Putamen (tissue), 1 donor: ENCODE data around the gene PDCL3.
A peak's percentile ranks its signal among the peaks of the same experiment; 100 is the strongest.

Experiments
- DNase-seq: peaks from one replicate; pipeline ENCODE4 v3.0.0-alpha.2; 2016; ENCODE audit warnings: low spot score

Gene PDCL3

DNA sequence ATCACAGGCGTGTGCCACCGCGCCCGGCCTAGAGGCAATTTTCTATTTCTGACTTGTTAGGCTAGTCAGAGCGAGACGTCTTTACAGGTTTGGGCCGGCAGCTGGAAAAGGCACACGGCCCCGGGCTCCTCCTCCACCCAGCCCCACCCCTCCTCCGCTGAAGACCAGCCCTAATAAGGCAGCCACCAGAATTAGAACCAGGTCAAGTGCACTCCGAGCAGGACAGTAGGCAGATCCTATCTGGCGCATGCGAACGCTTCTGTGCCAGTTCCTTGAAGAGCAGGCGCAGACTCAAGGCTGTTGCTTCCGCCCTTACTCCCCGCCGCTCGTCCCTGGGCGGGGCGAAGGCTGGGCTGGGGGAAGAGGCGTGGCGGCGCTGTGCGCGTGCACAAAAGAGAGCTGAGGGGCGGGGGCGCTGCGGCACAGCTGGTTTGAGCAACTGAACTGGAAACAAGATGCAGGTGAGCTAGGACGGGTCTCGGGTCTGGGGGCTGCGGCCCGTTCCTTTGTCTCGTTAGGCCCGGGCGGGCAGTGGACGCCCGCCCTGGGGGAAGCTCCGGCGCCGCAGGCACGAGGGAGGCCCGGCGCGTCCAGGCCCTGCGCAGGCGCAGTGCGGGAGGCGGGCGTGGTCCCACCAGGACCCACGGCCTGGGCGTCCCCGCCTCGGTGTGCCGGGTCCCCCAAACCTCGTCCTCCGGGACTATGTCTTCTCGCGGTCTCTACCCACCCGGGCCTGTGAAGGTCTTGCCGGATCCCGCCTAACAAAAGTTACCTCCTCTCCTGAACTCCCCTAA is at the start of gene PDCL3:
PDCL3 (plus strand) TSS at position 381 of the 794 bp plus-strand sequence; CDS start at position 456, 75 bp downstream.
- peak; percentile 98 for DNase-seq

GRCh38 chr2:100513650-100514049 is 49.1 kb upstream of the PDCL3 start:
- no peak for DNase-seq

DNA sequence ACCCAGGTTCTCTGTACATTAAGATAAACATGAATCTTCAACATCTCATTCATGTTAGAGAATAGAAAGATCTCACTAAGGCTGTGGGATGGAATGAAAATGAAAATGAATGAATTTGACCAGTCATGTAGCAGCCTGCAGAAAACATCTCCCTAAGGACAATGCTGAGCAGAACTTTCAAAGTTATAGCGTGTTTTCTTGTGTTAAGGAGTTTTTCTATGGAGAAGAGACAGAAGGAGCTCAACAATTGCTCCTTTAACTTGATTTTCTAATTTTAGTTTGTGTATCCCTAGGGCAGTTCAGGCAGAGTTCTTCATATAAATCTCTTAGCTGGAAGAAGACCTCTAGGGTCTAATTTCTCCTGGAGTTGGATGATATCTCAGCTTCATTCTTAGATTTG is 45.2 kb upstream of the PDCL3 start:
- no peak for DNase-seq

- DNase-seq = no peak
These were observed 44.0 kb upstream of the PDCL3 start for GRCh38 chr2:100518801-100519200.

GRCh38 chr2:100520224-100520623 is 42.6 kb upstream of the PDCL3 start:
- no peak for DNase-seq

DNA sequence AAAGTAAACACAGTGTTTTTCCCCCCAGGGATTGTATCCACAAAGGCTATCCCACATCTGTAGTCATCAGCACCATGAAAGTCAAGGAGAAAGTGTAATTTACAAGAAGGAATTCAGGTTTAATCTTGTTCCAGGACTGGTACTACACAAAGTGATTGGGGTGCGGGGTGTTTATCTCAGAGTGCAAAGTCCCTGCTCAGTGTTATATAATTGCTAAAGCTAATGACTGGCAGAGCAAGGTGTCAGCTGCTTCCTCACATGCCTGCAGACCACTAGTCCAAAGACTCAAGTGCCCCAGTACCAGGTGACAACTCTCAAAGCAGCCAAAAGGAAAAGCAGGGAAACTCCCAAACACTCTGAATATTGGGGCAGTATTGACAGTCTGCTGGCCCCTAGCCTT is 40.4 kb upstream of the PDCL3 start:
- DNase-seq = no peak

DNA sequence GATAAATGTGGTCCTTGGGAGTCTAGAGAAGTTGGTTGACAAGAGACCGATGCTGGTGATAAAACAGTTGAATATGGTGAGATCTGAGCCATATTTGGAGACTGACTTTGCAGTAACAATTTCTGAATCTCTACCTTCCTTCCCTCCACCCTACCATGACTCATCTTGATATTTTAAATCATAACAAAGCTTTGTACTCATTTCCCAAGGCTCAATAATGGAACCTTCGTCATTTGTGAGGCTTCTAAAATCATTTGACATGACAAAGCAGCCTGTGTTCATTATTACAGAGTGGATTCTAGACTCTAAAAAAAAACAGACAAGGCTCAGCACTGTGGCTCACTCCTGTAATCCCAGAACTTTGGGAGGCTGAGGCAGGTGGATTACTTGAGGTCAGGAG is 38.5 kb upstream of the PDCL3 start:
- peak; percentile 71 for DNase-seq

DNA sequence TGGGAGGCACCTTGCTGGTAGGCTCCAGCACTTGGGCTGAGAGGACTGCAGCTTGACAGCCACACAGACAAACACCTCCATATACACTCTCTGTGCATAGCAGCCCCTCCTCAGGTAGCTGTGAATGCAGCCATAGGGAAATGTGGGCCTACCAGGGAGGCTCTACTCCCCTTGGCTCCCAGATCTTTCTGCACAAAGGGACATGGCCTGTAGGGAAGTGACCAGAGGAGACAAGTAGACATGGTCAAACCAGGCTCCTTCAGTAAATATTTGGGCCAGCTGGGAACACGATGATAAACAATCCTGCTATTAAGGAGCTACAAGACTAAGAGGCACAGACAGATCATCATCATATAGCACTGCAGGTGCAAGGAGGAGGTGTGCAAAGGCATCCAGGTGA is 35.9 kb upstream of the PDCL3 start:
- no peak for DNase-seq

DNA sequence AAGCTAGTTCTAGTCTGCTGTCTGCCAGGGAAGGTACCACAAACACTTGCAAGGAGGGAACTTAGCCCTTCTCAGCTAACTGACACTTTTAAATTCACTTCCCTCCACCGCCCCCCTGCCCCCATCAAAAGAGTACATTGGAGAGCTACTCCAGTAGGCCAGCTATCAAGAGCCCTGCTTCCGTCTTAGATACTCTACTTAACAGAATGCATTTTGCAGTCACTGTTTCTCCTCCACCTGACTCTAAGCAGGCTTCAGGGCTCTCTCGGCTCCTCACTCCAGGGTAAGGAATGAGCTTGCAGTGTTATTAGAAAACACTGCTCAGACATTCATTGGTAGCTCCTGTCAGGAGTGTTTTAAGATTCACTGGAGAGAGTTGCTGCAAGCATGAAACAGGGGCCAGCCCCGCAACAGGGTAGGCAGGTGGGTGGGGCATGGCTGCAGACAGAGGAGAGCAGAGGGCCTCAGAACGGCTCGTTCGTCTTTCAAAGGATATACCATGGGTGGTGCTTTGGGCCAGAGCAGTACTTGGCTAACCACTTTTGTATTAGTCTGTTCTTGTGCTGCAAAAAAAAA is 35.3 kb upstream of the PDCL3 start:
- DNase-seq = no peak

- no peak for DNase-seq
These were observed 33.6 kb upstream of the PDCL3 start for GRCh38 chr2:100529176-100529575.

GRCh38 chr2:100529900-100530299 is 32.9 kb upstream of the PDCL3 start:
- no peak for DNase-seq

DNA sequence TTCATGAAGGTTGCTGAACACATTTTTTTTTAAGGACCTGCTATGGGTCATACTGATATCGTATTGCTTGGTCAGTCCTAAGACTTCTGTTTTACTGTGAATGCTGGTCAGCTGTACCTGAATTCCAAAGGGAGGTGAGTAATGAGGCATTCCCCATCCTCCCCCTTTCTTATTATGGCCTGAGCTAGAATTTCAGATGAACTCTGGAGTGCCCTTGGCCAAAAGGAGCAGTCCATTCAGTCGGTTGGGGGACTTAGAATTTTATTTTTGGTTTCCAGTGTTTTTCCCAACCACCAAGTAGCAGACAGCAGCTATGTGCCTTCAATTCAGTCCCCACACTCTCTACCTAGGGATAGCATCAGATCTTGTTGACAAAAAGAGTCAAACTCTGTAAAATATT is 26.9 kb upstream of the PDCL3 start:
- no peak for DNase-seq

- no peak for DNase-seq
These were observed 24.9 kb upstream of the PDCL3 start for GRCh38 chr2:100537918-100538317.

GRCh38 chr2:100539221-100539620 is 23.6 kb upstream of the PDCL3 start:
- no peak for DNase-seq

GRCh38 chr2:100541404-100541803 is 21.4 kb upstream of the PDCL3 start:
- DNase-seq = no peak

GRCh38 chr2:100542418-100542817 is 20.4 kb upstream of the PDCL3 start:
- no peak for DNase-seq

GRCh38 chr2:100544911-100545596 is 17.7 kb upstream of the PDCL3 start:
- DNase-seq = no peak

DNA sequence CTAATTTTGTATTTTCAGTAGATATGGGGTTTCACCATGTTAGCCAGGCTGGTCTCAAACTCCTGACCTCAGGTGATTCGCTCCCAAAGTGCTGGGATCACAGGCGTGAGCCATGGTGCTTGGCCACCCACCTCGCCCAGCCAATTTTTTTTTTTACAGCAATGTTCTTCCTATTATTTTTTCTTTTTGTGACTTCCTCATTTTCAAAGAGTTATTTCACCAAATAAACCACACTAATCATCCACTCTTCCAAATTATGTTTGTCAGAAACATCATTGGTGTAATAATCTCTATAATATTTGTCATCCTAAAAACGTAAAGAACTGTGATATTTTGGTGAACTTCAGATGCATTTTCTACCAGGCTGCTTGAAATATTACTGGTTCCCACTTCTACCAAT is 16.3 kb upstream of the PDCL3 start:
- no peak for DNase-seq

DNA sequence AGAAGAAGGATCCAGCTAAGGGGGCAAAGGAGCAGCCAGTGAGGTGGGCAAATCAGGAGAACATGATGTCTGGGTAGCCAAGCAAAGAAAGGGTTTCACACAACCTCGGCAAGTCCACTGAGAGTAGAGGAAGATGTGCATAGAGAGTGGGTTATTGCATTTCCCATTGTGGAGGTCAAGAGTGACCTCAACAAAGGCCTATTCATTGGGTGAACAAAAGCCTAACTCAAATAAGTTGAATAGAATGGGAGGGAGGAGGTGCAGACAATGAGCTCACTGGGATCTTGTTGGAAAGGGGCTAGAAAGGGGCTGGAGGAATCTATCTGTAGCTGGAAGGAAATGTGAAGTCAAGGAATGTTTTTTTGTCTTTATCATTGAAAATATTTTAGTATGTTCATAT is 14.0 kb upstream of the PDCL3 start:
- peak; percentile 95 for DNase-seq

DNA sequence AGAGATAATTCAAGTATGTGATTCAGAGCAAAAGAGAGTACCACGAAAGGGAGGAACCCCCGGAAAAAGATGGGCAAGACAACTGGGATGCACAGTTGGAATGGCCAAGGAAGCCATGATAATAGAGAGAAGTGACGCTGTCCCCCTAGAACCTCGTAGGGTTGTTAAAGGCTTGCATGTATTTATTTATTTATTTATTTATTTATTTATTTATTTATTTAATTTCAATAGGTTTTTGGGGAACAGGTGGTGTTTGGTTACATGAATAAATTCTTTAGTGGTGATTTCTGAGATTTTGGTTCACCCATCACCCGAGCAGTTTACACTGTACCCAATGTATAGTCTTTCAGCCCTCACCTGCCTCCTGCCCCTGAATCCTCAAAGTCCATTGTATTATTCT is 11.5 kb upstream of the PDCL3 start:
- no peak for DNase-seq

DNA sequence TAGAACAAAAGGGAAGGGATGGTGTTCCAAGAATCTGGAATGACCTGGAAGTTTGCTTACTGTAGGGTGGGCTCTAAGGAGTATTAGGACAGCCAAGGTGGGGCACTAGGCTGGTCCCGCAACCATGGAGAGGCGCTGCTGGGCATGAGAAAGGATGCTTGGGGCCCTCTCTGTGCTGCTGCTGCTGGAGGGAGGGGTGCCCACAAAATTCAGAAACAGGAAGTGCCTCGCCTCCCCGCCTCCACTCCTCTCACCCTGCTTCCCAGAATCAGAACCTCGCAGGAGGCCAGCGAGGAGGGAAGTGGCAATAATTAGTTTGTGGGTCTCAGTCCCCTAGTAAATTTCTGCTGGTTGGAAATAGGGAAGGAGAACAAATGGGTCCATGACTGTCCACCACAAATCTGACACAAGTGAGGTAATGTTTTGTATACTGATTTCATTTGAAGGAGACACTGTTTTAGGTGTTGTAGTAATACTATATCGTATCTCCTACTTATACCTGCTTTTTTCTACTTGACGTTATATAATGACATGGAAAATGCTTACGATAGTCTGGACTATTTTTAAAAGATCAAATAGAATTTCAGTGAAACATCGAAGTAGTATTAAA is 7.9 kb upstream of the PDCL3 start:
- no peak for DNase-seq

DNA sequence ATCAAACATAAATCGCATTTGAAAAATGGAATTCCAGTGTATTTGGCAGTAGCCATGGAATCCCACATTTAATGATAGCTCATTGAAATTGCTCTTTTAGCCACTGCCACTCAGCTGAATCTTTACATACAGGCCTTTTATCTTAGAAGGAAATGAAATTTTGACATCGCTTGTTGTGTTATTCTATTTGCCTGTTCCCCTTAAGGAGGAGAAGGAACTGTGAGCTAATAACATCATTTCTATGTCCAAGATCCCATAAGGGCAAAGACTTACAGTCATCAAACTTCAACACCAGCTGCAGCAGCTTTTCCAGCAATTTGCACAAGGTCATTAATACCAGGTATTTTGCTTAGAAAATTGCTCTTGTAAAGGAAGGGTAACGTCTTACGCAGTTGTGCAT is 6.0 kb upstream of the PDCL3 start:
- DNase-seq = no peak
